Nephron (organoid): ENCODE data around the gene PAX7.

Source experiments
- H3K27ac Mint-ChIP-seq, 3 experiments: 2 replicates each; pipeline ENCODE4 v1.8.0; 2020; ENCODE audit warnings: mixed read lengths in 3 of 3, mild to moderate bottlenecking in 2 of 3, moderate library complexity in 1 of 3
- H3K27me3 Mint-ChIP-seq: 2 replicates; pipeline ENCODE4 v1.8.0; 2021; ENCODE audit warnings: low read depth, mild to moderate bottlenecking, moderate library complexity, mixed read lengths
- H3K36me3 Mint-ChIP-seq: 2 replicates; pipeline ENCODE4 v1.8.0; 2020; ENCODE audit warnings: low read depth, mixed read lengths
- H3K4me1 Mint-ChIP-seq: 2 replicates; pipeline ENCODE4 v1.8.0; 2020; ENCODE audit warnings: mixed read lengths
- H3K4me3 Mint-ChIP-seq, 3 experiments: 2 replicates each; pipeline ENCODE4 v1.8.0; 2020; ENCODE audit warnings: mild to moderate bottlenecking in 3 of 3, mixed read lengths in 3 of 3, moderate library complexity in 2 of 3
- H3K9me3 Mint-ChIP-seq: 2 replicates; pipeline ENCODE4 v1.8.0; 2020; ENCODE audit warnings: mixed read lengths
- CTCF ChIP-seq, 3 experiments: fragments of 200-600 bp; sonication (generic); IDR thresholded peaks; one replicate each; pipeline ENCODE4 v1.5.0; 2021; ENCODE audit warnings: antibody characterized with exemption in 3 of 3; ENCODE audit not compliant: unreplicated experiment in 3 of 3

The PAX7 gene

GRCh38 chr1:18711536-18712251 is 81.0 kb downstream of the PAX7 start:
- H3K27ac Mint-ChIP-seq = peak overlapping the region; percentile 55 to 74 (median 70)
- H3K4me1 Mint-ChIP-seq = peaks cover 34% of the 10 kb centered on the region
- H3K4me3 Mint-ChIP-seq = no peak overlapping the region
- peaks cover 5% of the 10 kb centered on the region for H3K36me3 Mint-ChIP-seq
- H3K27me3 Mint-ChIP-seq = peaks cover 57% of the 10 kb centered on the region
- no peaks in the 10 kb centered on the region for H3K9me3 Mint-ChIP-seq
- TF ChIP-seq CTCF (IDR thresholded peaks at IDR 0.05; ENCODE audit: unreplicated experiment in 3 of 3) = no peak

- Mint-ChIP-seq H3K27ac (peak overlapping the region; percentile 55 to 74 (median 70)), H3K36me3 (peaks cover 5% of the 10 kb centered on the region), H3K27me3 (peaks cover 58% of the 10 kb centered on the region), H3K9me3 (no peaks in the 10 kb centered on the region), H3K4me1 (peaks cover 35% of the 10 kb centered on the region), H3K4me3 (peak overlapping the region in 1 of 3 experiments; percentile 21)
- no peak for TF ChIP-seq CTCF (IDR thresholded peaks at IDR 0.05; ENCODE audit: unreplicated experiment in 3 of 3)
Measured at GRCh38 chr1:18712252-18712600, 81.6 kb downstream of the PAX7 start.

GRCh38 chr1:18714404-18715175 is 83.9 kb downstream of the PAX7 start:
- TF ChIP-seq CTCF (IDR thresholded peaks at IDR 0.05; ENCODE audit: unreplicated experiment in 3 of 3) = no peak
- peak overlapping the region in 2 of 3 experiments; percentile 8 to 29 for H3K27ac Mint-ChIP-seq

GRCh38 chr1:18716112-18716784 is 85.6 kb downstream of the PAX7 start:
- no peak for TF ChIP-seq CTCF (IDR thresholded peaks at IDR 0.05; ENCODE audit: unreplicated experiment in 3 of 3)
- peak overlapping the region; percentile 63 to 73 (median 71) for H3K4me3 Mint-ChIP-seq
- peaks cover 51% of the 10 kb centered on the region for H3K4me1 Mint-ChIP-seq
- H3K27ac Mint-ChIP-seq = peak overlapping the region; percentile 37 to 57 (median 54)
- H3K9me3 Mint-ChIP-seq = no peaks in the 10 kb centered on the region
- peaks cover 5% of the 10 kb centered on the region for H3K36me3 Mint-ChIP-seq
- H3K27me3 Mint-ChIP-seq = peaks cover 69% of the 10 kb centered on the region

More at GRCh38 chr1:18714404-18715175, 83.9 kb downstream of the PAX7 start:
- Mint-ChIP-seq H3K27me3 (peaks cover 66% of the 10 kb centered on the region), H3K36me3 (peaks cover 5% of the 10 kb centered on the region), H3K9me3 (no peaks in the 10 kb centered on the region), H3K4me1 (peaks cover 40% of the 10 kb centered on the region), H3K4me3 (no peak overlapping the region)

- Mint-ChIP-seq H3K36me3 (peaks cover 5% of the 10 kb centered on the region), H3K4me1 (peaks cover 56% of the 10 kb centered on the region), H3K27me3 (peaks cover 74% of the 10 kb centered on the region), H3K9me3 (no peaks in the 10 kb centered on the region), H3K27ac (peak overlapping the region; percentile 37 to 57 (median 54)), H3K4me3 (peak overlapping the region; percentile 63 to 76 (median 73))
- TF ChIP-seq CTCF (IDR thresholded peaks at IDR 0.05; ENCODE audit: unreplicated experiment in 3 of 3) = no peak
Measured at GRCh38 chr1:18716785-18717678, 86.4 kb downstream of the PAX7 start.
